ENCODE results near the gene CITED4.

GRCh38 chr1:40876891-40877290 lies 14.7 kb upstream of the CITED4 start:
- TF ChIP-seq NR1H2 (CRISPR knock-in tag; IDR thresholded peaks at IDR 0.05) (no peak), ZNF274 (IDR thresholded peaks at IDR 0.05; ENCODE audit: borderline replicate concordance, low read depth, low read length) (no peak), GTF2F1 (IDR thresholded peaks at IDR 0.05; ENCODE audit: low read depth, low read length) (no peak), MTA2 (IDR thresholded peaks at IDR 0.05; ENCODE audit: low read depth) (no peak), EZH2 (IDR thresholded peaks at IDR 0.05; ENCODE audit: borderline replicate concordance, low read depth, low read length) (no peak)

Measured in K562 (cell line).